GM21381 (cell line): ENCODE results near the gene PDCD11.
"Not testable (repeated sequence)": the region's sequence is repeated elsewhere in the genome, so short reads cannot be mapped to it uniquely, and the experiment has no call there.

Experiments used
- ATAC-seq: cut with Tn5 transposase; IDR thresholded peaks from one replicate; pipeline ENCODE4 v1.9.1; 2021; ENCODE audit warnings: mild to moderate bottlenecking, moderate library complexity; ENCODE audit not compliant: unreplicated experiment

Gene PDCD11

GRCh38 chr10:103415581-103415980, 19.2 kb downstream of the PDCD11 start:
- ATAC-seq, result no peak

- ATAC-seq, result no peak
Observed at GRCh38 chr10:103416436-103417147, 20.2 kb downstream of the PDCD11 start.

GRCh38 chr10:103417148-103417469, 20.7 kb downstream of the PDCD11 start:
- ATAC-seq, result not testable (repeated sequence)

- ATAC-seq, result no peak
Observed at GRCh38 chr10:103417601-103418000, 21.2 kb downstream of the PDCD11 start.

- ATAC-seq, result no peak
Observed at GRCh38 chr10:103419101-103419500, 22.7 kb downstream of the PDCD11 start.

GRCh38 chr10:103423748-103424147, 27.3 kb downstream of the PDCD11 start:
- ATAC-seq, result no peak

GRCh38 chr10:103427866-103428265, 31.4 kb downstream of the PDCD11 start:
- ATAC-seq, result no peak

GRCh38 chr10:103428989-103429643, 32.7 kb downstream of the PDCD11 start:
- ATAC-seq, result no peak

GRCh38 chr10:103429647-103430046, 33.2 kb downstream of the PDCD11 start:
- ATAC-seq, result no peak

- ATAC-seq, result no peak
Observed at GRCh38 chr10:103431902-103432301, 35.5 kb downstream of the PDCD11 start.

GRCh38 chr10:103433858-103434257, 37.4 kb downstream of the PDCD11 start:
- ATAC-seq, result no peak

GRCh38 chr10:103439776-103440175, 43.4 kb downstream of the PDCD11 start:
- ATAC-seq, result no peak

- no peak for ATAC-seq
Observed at GRCh38 chr10:103440416-103440815, 44.0 kb downstream of the PDCD11 start.

- no peak for ATAC-seq
Observed at GRCh38 chr10:103441206-103441605, 44.8 kb downstream of the PDCD11 start.

- no peak for ATAC-seq
Observed at GRCh38 chr10:103441611-103442010, 45.2 kb downstream of the PDCD11 start.

- ATAC-seq, result no peak
Observed at GRCh38 chr10:103442031-103442461, 45.6 kb downstream of the PDCD11 start.

- no peak for ATAC-seq
Observed at GRCh38 chr10:103443475-103444185, 47.2 kb downstream of the PDCD11 start.

- ATAC-seq, result no peak
Observed at GRCh38 chr10:103444478-103444877, 48.1 kb downstream of the PDCD11 start.

- ATAC-seq, result no peak
Observed at GRCh38 chr10:103445366-103445765, 48.9 kb downstream of the PDCD11 start.

GRCh38 chr10:103445767-103446567, 49.5 kb downstream of the PDCD11 start:
- no peak for ATAC-seq

GRCh38 chr10:103447187-103447586, 50.8 kb downstream of the PDCD11 start:
- no peak for ATAC-seq
